HFF-Myc (cell line): ENCODE data around the gene HSPA5.
A peak's percentile ranks its signal among the peaks of the same experiment; 100 is the strongest.
"Not testable (repeated sequence)": the region's sequence is repeated elsewhere in the genome, so short reads cannot be mapped to it uniquely, and the experiment has no call there.

ENCODE experiments used
- DNase-seq: peaks from one replicate; pipeline ENCODE4 v3.0.0-alpha.2; 2011; ENCODE audit warnings: low read depth; ENCODE audit errors: extremely low read depth
- H3K4me3 ChIP-seq: replicated peaks from 2 replicates; pipeline ENCODE4 v1.5.1; 2011; ENCODE audit warnings: low read depth, mild to moderate bottlenecking, control low read depth, low read length
- TF ChIP-seq, protein P1 (sequence below): IDR thresholded peaks from 2 replicates; pipeline ENCODE4 v1.5.1; 2012; ENCODE audit warnings: mild to moderate bottlenecking, low read depth, low read length, control low read depth; ENCODE audit errors: missing control alignments

The HSPA5 gene

DNA sequence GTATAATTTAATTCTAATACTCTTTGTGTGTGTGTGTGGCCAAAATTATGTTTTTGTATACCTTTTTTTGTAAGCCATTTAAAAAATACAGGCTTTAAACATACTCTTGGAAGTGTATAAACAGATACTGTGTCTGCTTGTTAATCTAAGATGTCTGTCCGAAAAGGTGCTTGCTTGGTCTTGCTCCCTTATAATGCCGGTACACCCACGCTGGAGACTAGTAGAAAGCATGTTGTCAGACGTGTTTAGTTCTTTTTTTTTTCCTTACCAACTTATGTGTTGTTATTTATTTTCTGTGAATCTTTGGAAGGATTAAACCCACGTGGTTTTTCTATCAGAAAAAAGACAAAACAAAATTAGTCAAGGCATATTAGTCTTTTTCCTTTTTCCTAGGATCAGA is 29.9 kb upstream of the HSPA5 start:
- no peak for DNase-seq
- TF ChIP-seq, protein P1, sequence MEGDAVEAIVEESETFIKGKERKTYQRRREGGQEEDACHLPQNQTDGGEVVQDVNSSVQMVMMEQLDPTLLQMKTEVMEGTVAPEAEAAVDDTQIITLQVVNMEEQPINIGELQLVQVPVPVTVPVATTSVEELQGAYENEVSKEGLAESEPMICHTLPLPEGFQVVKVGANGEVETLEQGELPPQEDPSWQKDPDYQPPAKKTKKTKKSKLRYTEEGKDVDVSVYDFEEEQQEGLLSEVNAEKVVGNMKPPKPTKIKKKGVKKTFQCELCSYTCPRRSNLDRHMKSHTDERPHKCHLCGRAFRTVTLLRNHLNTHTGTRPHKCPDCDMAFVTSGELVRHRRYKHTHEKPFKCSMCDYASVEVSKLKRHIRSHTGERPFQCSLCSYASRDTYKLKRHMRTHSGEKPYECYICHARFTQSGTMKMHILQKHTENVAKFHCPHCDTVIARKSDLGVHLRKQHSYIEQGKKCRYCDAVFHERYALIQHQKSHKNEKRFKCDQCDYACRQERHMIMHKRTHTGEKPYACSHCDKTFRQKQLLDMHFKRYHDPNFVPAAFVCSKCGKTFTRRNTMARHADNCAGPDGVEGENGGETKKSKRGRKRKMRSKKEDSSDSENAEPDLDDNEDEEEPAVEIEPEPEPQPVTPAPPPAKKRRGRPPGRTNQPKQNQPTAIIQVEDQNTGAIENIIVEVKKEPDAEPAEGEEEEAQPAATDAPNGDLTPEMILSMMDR: no peak

DNA sequence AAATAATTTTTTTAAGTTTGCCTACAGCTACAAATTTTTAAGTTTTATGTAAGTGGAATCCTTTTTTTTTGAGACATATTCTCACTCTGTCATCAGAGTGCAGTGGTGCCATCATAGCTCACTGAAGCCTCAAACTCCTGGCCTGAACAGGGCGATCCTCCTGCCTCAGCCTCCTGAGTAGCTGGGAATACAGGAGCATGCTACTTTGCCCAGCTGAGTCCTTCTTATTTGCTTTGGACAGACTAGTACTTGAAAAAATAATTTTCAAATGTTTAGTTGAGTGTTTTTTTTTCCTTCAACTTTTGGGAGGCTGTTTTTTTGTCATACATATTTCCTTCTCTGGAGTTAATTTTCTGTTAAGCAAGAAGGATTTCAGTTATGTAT is 27.9 kb upstream of the HSPA5 start:
- TF ChIP-seq, protein P1: no peak
- DNase-seq: no peak
- no peak overlapping the region for H3K4me3 ChIP-seq

More for the DNA sequence above, 29.9 kb upstream of the HSPA5 start:
- H3K4me3 ChIP-seq: no peak overlapping the region

DNA sequence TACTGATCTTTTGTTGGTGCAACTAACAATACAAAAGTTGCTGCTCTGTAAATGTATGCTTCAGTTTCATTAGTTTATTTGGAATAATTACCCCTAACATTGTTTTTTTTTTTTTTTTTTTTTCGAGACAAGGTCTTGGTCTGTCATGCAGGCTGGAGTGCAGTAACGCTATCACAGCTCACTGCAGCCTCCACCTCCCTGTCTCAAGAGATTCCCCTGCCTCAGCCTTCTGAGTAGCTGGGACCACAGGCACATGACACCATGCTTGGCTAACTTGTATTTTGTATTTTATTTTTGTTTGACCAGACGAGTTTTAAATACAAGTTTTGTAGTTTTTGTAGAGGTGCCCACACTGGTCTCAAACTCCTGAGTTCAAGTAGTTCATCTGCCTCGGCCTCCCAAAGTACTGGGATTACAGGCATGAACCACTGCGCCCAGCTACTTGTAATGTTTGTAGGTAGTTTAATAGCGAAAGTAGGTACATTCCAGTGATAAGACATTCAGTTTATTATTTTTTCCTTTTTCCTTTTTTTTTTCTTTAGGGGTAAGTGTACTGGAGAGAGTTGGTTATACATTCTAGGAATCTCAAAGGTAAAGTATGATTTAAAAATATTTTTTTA is 27.4 kb upstream of the HSPA5 start:
- DNase-seq: no peak
- H3K4me3 ChIP-seq: no peak overlapping the region
- TF ChIP-seq, protein P1: no peak

DNA sequence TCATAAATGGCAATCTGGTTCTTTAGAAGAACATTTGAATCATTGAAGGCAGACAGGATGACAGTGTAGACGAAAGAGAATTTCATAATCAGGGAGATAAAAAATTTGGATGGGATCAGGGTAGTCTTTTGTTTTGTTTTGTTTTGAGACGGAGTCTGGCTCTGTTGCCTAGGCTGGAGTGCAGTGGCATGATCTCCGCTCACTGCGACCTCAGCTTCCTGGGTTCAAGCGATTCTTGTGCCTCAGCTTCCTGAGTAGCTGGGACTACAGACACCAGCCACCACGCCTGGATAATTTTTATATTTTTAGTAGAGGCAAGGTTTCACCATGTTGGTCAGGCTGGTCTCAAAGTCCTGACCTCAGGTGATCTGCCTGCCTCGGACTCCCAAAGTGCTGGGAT is 22.9 kb upstream of the HSPA5 start:
- not testable (repeated sequence) for H3K4me3 ChIP-seq, DNase-seq

DNA sequence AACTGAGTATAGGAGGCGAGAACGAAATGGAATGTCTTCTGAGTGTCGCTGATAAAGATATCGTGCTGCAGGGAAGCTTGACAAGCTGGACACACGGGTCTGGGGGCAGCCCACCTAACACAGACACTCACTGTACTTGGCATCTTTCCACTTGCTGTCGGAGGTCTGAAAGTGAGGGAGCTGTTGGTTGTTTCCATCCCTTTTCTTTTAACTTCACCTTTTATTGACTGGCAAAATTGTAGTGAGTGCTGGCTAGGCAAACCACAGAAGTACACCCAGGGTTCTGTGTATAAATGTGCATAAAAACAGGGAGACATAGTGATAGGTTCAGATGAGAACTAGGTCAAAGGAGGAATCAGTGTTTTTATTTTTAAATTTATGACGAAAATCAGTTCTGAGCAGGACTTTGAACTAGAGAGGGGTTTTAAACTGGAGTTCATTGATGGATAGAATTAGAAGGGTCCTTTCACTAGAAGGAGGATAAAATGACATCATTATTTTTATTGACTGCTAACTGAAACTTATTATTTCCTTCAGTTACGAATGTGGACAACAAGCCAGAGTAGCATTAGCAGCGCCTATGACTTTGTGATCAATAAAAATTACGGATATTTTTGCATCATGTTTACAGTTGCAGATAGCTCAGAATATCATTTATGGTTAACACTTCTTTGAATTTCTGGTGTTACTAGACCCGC is 21.3 kb upstream of the HSPA5 start:
- peak overlapping the region; percentile 97 for H3K4me3 ChIP-seq
- TF ChIP-seq, protein P1: no peak
- DNase-seq: no peak

DNA sequence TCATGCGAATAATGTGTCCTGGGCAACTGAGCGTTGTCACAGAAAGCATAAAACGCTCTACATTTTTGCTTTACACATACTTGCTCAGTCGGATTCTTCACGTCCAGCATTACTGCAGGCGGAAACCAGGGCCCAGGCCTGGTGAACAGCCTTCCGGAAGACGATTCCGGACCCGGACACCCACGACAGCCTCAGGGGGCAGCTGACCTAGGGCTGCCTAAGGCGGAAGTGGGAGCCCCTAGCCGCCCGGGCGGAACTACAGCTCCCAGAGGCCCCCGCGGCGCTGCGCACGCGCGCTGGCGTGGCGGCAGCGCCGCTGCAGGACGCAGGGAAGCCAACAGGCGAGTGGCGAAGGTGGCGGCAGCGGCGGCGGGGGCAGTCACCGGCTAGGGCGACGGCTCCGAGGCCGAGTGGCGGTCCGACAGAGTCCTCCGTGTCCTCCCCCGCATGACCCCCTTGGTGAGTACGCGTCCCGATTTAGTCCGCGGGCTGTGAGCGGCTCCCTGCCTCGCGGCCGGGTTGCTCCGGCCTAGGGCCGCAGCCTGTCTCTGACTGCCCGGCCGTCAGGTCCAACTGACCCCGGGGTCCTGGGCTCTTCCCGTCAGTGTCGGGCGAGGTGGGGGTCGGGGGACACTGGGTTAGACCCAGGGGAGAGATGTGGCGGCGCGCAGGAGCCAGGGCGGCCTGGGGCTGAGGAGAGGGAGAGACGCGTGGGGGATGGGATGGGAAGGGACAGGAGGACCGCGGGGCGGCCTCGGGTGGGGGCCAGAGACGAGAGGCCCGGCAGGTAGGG is 20.6 kb upstream of the HSPA5 start, which contains the start of gene GAPVD1:
GAPVD1 (plus strand) TSS at position 326 of the 793 bp plus-strand sequence. CDS start 37,096 bp downstream, outside the sequence.
- peak within 1 kb of the TSS; percentile 97 for H3K4me3 ChIP-seq
- DNase-seq: peak; percentile 53
- TF ChIP-seq, protein P1: no peak

DNA sequence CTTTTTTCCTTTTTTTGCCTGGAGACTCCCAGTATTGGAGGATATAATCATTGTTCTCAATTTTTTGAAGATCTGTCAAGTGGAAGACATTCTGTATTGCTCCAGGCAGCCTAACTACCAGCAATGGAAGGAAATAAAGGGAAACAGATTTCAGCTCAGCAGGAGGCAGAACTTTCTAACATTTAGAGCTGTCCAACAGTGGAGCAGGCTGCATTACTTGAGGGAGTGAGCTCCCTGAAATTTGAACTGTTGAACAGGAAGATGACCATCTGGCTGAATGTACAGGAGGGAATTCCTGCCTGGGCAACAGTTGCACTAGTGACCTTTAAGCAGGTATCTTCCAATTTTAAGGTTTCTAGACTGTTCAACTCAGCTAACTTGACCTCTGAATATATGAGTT is 19.4 kb upstream of the HSPA5 start:
- TF ChIP-seq, protein P1: no peak
- no peak overlapping the region for H3K4me3 ChIP-seq
- no peak for DNase-seq
